ENCODE results near the gene KIAA0040.
A peak's percentile ranks its signal among the peaks of the same experiment; 100 is the strongest.

Gene KIAA0040

GRCh38 chr1:175192111-175192629, 406 bp downstream of the KIAA0040 start:
- peak overlapping the region; percentile 44 for H3K4me3 ChIP-seq (ENCODE audit: low read depth, low read length)
- TF ChIP-seq, protein P1, sequence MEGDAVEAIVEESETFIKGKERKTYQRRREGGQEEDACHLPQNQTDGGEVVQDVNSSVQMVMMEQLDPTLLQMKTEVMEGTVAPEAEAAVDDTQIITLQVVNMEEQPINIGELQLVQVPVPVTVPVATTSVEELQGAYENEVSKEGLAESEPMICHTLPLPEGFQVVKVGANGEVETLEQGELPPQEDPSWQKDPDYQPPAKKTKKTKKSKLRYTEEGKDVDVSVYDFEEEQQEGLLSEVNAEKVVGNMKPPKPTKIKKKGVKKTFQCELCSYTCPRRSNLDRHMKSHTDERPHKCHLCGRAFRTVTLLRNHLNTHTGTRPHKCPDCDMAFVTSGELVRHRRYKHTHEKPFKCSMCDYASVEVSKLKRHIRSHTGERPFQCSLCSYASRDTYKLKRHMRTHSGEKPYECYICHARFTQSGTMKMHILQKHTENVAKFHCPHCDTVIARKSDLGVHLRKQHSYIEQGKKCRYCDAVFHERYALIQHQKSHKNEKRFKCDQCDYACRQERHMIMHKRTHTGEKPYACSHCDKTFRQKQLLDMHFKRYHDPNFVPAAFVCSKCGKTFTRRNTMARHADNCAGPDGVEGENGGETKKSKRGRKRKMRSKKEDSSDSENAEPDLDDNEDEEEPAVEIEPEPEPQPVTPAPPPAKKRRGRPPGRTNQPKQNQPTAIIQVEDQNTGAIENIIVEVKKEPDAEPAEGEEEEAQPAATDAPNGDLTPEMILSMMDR (conservative IDR thresholded peaks at IDR 0.05; ENCODE audit: low read depth, low read length) = no peak
- peak; percentile 11 for DNase-seq (ENCODE audit: low read depth)

DNA sequence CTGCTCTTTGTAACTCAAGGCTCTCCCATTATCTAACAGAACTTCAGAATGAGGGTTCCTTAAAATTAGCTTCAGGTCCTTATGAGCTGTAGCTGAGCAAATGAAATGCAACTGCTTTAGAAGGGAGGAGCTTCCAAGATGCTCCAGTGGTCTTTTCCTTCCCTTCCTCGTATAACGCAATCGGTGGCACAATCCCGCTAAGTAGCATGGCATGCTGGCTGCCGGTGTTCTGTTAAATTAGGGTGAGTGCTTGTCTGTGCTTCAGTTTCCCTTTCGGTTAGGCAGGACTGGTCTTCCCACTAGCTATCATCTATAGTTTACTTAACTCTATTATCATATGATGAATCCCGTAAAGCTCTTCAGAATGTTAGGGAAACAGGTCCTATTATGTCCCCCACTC, 917 bp downstream of the KIAA0040 start:
- no peak for DNase-seq (ENCODE audit: low read depth)

DNA sequence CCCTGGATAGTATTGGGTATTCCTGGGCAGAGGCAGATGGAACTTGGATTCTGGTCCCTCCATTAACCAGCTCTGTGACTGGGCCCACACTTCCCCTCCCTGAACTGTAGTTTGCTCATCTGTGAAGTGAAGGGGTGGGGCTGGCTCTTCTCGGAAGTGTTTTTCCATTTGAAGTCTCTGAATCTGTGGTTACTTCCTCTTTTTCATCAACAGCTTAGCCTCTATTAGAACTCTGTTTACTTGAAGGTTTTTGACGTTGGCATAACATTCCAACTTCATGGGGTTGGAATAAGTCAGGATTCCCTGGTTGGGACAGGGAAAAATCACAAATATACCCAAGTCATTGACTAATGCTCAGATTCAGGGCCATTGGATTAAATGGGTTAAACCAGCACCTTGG, 3.6 kb downstream of the KIAA0040 start:
- TF ChIP-seq, protein P1 (conservative IDR thresholded peaks at IDR 0.05; ENCODE audit: low read depth, low read length) = no peak
- no peak for DNase-seq (ENCODE audit: low read depth)
- no peak overlapping the region for H3K4me3 ChIP-seq (ENCODE audit: low read depth, low read length)

More for the DNA sequence above, 917 bp downstream of the KIAA0040 start:
- TF ChIP-seq, protein P1 (conservative IDR thresholded peaks at IDR 0.05; ENCODE audit: low read depth, low read length) = no peak
- H3K4me3 ChIP-seq (ENCODE audit: low read depth, low read length) = no peak overlapping the region

DNA sequence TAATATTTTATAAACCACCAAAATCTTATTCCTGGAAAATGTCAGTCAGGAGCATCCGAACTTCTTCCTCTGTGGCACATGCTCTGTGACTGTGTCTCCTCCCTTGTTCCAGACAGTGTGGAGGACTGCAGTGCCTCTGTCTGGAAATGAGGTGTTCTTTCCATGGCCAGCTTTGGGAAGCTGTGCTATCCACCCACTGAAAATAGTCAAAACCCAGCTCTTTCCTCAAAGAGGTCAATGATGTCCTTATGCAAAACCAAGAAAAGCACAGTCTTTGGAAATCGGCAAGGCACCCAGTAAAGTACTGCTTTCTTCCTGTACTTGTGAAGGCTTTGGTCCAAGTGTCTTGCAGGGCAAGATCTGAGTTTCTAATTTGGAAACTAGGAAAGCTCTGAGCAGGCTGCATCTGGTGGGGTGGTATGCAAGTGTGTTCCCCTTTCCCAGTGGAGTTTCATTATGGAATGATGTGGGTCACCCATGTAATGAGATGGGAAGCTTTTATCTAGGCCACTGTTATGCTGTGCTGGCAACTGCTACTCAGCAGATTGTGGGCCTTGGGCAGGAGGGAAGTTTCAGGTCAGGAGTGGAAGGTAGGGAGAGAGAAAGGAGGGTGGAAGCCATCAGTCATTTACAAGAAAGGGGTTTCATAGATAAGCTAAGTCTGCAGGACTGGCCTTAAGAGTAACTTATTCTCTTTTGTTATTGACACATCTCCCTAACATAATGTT, 6.0 kb downstream of the KIAA0040 start:
- no peak overlapping the region for H3K4me3 ChIP-seq (ENCODE audit: low read depth, low read length)
- DNase-seq (ENCODE audit: low read depth) = no peak
- TF ChIP-seq, protein P1 (conservative IDR thresholded peaks at IDR 0.05; ENCODE audit: low read depth, low read length) = no peak

DNA sequence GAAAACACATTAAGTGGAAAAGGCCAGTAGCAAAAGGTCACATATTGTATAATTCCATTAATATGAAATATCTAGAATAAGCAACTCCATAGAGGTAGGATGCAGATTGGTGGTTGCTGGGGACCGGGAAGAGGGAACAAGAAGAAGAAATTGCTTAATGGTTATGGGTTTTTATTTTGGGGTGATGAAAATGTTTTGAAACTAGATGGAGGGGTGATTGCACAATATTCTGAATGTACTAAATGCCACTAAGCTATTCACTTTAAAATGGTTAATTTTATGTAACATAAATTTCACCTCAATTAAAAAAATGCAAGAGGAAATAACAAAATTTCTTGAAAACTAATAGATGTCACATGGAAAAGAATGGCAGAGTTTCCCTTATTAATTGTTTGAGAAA, 6.7 kb downstream of the KIAA0040 start:
- TF ChIP-seq, protein P1 (conservative IDR thresholded peaks at IDR 0.05; ENCODE audit: low read depth, low read length) = no peak
- DNase-seq (ENCODE audit: low read depth) = no peak

DNA sequence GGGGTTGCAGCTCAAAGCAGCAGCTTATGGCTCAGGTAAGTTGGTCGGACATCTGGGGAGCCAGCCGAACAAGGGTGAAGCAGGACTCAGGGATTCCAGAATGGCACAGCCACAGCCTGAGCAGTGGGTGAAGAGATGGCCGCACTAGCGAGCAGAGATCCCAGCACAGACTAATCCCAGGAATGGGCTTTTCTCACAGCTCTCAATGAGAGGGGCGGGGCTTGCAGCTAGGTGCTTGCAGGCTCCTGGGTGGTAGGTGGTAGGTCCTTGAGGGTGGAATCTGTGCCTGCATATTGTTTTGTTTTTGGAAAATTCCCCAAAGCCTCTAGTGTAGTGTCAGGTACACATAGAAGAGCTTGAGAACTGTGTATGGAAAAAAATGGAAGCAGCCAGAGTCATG, 9.0 kb downstream of the KIAA0040 start:
- TF ChIP-seq, protein P1 (conservative IDR thresholded peaks at IDR 0.05; ENCODE audit: low read depth, low read length) = no peak
- H3K4me3 ChIP-seq (ENCODE audit: low read depth, low read length) = no peak overlapping the region
- DNase-seq (ENCODE audit: low read depth) = no peak

More for the DNA sequence above, 6.7 kb downstream of the KIAA0040 start:
- H3K4me3 ChIP-seq (ENCODE audit: low read depth, low read length) = no peak overlapping the region
